ENCODE results near the gene GLIPR1.
"Not testable (repeated sequence)": the region's sequence is repeated elsewhere in the genome, so short reads cannot be mapped to it uniquely, and the experiment has no call there.

GLIPR1 gene

DNA sequence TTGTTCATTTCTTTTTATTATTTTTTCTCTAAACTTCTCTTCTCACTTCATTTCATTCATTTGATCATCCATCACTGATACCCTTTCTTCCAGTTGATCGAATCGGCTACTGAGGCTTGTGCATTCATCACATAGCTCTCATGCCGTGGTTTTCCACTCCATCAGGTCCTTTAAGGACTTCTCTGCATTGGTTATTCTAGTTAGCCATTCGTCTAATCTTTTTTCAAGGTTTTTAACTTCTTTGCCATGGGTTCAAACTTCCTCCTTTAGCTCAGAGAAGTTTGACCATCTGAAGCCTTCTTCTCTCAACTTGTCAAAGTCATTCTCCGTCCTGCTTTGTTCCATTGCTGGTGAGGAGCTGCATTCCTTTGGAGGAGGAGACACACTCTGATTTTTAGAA is 41.6 kb downstream of the GLIPR1 start:
- not testable (repeated sequence) for DNase-seq

DNA sequence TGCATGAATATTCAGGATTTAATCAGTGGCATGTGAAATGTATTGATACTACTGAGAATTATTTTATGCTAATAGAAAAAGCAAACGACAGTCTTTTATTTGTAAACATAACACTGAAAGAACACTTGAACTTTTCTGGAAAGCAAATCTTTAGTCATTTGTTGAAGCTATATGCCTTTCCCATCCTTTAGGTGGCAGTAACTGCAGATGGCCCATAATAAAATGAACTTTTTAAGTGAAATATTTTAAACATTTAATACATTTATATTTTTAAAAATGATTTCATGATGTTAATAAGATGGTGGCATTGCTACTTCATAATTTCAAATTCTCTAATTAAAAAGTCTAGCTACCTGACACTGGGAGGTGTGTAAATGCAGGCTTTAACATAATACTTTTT is 44.7 kb downstream of the GLIPR1 start:
- no peak for DNase-seq

DNA sequence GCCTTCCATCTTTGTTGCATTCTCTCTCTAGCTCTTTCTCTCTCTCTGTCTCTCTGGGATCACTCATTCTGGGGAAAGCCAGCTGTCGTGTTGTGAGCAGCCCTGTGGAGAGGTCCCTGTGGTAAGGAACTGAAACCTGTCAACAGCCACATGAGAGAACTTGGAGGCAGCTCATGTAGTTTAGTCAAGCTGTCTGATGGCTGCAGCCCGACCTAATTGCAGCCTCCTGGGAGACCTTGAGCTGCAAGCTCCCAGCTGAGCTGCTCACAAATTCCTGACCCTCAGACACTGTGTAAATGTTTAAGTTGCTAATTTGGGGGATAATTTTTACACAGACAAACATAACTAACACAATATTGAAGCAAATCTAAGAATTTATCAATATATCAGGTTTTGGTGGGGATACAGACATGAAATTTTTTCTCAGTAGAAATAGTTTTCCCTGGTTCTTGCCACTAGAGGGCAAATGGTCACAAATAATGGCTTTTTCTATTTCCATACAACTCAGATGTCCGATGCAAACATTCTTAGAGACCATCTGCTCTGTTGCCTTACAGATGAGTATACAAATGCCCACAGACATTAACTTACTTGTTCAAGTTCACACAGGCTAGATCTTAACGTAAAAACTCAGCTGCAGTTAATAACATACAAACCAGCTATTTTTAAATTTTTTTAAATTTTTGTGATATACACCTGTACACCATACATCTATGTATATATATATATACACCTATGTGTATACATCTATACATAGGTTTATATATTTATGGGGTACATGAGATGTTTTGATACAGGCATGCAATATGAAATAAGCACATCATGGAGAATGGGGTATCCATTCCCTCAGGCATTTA is 46.3 kb downstream of the GLIPR1 start:
- peak in 1 of 2 donors; percentile 58 for DNase-seq

DNA sequence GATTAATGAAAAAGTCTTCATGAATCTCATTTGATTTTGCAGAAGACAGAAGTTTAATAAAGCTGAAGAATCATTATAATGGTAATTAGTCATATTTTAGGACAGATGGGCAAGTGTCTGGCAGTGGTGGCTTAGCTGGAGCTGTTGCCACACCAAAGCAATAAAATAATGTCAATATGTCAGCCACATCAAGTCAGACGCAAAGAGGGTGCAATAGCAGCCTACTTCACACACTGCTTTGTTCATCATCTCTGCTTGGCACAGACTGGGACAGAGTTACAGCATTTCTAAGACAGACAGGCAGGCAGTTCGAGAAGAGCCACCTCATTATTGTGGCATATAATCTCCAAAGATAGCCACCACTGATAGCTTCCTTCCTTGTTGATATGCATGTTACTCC is 47.7 kb downstream of the GLIPR1 start:
- DNase-seq: no peak

DNA sequence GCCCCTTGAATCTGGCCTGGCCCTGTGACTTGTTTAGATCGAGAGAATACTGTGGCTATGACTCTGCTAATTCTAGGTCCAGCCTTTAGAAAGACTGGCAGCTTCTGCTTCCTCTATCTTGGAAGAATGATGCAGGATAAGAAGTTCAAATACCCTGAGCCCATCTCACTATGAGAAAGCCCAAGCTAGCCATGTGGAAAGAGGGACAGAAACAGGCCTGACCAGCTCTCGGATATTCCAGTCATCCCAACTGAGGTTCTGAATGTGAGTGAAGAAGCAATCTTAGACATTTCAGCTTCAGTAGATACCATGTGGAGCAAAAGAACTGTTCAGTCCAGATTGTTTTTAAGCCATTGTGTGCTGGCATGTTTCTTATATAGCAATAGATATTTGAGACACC is 48.1 kb downstream of the GLIPR1 start:
- DNase-seq: no peak

DNA sequence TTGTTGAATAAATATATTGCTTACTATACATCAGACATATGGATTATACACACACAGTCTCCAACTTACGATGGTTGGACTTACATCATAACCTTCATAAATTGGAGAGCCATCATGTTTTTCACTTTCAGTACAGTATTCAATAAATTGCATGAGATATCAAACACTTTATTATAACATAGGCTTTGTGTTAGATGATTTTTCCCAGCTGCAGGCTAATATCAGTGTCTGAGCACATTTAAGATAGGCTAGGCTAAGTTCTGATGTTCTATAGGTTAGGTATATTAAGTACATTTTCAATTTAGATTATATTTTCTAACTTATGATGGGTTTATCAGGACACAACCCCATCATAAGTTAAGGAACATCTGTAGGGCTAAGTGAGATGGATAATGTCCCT is 48.8 kb downstream of the GLIPR1 start:
- DNase-seq: no peak

DNA sequence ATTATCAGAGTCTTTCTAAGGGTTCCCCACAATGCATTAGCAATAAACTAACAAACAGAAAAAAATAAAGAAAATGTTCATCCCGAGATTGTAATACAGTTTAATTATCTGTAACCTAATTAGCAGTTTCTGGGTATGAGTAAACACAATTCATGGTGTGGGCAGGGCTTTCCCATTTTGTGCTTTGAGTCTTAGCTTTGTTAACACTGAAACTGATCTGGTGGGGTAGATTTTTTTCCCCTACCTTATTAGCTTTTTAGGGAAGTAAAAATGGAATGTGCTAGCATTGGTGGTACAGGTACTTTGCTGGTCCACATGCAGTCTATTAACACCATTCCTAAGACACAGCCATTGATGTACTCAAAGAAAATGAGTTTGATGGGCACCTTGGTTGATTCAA is 49.3 kb downstream of the GLIPR1 start:
- no peak for DNase-seq

DNA sequence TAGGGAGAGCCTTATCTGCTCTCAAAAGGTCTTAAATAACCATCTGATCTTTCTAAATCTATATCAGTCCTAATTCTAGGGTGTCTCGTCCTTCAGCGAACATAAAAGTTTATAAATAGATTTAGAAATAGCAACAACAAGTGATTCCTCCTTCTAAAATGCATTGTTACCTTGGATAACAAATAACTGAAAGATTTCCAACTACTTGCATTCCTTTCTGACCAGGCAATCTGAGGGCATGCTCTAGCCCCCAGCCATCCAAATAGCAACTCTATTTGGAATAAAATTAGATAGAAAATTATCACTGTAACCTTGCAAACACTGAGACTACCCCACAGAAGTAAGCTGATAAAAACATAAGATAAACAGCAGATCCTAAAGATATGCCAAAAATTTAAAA is 52.7 kb downstream of the GLIPR1 start:
- no peak for DNase-seq

DNA sequence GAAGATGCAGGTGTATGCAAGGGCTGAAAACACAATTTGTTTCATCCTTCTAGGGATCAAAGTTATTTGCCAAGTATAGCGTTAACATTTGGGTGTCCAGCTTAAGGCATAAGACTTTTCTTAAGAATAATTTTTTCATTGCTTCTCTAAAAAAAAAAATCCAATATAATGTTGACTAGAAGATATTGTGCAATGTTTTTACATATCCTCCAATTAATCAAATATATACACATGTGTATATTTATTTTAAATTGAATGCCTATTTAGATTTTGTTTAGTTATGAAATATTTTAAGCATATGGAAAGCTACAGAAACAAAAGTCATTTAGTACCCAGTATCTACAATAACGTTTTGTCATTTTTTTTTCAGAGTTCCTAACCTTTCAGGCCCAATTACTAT is 59.3 kb downstream of the GLIPR1 start:
- no peak for DNase-seq

DNA sequence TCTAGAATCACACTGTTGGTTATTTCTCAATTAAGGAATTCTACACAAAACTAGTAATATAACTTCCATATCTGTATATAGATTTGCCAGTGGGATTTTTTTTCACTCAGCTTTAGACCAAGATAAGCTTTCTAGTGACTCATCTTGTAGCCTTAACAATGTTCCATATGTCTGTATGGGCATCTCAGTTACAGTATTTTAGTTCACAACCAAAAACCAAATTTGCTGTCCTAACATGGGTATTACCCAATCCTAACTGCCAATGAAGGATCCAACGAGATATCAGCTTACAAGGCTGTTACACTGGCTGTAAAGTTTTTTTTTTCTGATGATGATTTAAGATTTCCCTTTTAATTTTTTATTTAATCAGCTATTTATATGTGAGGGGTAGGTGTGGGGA is 62.4 kb downstream of the GLIPR1 start:
- DNase-seq: no peak

DNA sequence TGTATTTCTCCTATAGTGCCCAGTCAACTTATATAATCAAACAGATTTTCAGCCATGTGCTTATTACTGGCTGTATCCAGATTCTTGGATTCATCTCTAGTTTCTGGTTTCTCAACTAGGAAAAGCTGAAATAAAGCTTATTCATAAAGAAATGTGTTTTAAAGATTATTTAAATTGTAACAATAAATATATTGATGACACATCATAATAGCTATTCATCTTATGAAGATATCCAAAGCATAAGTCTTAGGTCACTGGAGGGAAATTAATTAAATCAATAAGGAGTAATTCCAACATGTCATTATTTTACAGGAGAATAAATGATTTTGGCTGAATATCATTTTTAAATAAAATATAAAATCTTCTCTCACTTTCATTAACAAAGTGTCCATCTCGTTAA is 63.0 kb downstream of the GLIPR1 start:
- DNase-seq: no peak

DNA sequence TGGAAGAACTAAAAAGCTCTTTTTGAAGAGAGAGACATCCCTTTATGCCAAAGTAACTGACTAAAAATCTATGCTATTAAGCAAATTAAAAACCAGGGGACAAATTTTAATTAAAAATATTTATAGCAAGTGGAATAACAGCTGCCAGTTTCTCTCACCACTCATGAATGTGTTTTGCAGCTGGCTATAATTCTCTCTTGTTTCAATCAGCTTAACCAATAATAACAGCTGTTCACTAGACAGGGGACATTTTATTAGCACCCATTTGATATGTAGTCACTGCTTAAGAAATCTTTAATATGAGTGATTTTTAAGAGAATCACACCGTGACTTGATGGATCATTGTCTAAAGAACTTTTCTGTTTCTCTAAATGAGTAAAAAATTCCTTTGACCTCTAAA is 65.1 kb downstream of the GLIPR1 start:
- no peak for DNase-seq

DNA sequence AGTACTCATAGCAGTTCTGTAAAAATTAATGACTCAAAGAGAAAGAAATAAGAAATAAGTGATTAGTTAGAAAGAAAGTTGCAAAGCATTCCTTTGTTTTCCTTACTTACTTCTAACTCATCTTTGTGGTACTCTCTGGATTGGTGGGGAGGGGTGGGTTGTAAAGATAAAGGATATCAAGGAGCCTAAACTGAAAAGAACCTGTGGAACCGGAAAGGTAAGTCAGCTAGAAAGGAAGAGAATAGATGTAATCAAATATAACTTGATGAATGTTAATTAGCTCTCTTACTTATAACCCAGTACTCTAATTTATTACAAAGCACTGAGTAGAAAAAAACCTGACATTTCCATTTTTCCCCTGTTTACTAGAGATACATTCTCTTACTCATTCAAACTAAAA is 68.3 kb downstream of the GLIPR1 start:
- DNase-seq: no peak

DNA sequence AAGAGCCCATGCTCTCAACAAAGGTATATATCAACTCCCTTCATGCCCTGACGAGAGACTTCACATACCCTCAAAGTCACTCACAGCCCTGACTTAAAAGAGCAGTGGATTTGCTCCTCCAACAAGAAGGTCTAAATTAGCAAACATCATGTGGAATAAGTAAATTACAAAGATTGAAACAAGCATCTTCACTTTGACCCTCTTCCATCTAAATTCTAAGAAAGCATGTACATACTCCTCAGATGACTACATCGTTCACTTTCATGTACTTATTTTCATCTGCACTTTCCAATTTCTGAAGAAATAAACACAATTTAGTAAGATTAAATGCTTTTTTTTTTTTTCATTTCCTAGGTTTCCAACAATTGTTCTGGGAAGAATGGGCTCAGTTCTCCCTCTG is 69.4 kb downstream of the GLIPR1 start:
- DNase-seq: no peak

DNA sequence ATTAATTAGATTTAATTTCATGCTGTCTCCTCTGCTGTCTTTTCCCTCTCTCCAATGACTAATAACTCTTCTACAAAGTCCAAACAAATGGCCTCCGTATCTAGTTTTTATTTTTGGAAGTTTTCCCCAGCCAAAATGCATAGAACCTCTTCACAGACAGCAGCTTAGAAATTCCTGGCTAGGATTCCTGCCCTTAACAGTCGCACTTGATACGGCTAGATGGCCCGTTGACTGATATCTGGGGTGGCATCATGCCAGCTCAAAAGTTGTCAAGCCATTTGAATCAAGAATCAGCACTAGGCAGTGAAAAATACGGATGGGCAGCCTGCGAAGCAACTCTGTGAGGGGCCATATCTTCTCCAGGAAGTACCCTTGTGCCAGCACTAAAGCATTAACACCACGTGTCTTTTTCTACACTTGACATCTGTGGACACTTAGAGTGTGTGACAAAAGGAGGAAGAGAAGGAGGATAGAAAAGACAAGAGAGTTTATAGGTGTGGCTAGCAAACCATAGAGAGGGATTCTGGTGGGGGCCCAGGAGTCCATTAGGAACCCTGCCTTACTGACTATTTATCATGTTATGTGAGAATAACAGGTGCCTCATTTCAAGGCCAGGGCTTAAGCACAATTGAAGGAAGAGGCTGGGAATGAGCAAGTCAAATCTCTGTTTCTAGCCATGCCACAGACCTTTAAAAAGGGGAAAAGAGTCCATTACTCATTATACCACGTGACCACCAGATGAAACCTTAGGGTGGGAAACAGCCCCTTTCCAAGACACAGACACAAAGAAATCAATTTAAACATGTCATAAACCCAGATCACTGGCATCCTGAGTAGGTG is 70.1 kb downstream of the GLIPR1 start:
- no peak for DNase-seq

DNA sequence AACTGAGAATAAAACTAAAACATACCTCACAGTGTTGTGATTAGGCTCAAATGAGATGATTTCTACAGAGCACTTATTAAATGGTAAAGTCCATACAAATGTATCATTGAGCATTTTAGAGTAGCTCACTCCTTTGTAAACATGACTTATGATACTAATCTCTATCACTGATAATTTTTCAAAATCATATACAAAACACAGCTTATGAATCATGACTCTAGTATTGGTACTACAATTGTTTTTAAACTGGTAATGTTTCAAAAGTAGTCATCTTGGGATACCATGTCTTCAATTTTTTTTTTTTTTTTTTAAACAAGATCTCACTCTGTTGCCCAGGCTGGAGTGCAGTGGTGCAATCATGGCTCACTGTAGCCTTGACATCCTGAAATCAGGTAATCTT is 70.9 kb downstream of the GLIPR1 start:
- no peak for DNase-seq

DNA sequence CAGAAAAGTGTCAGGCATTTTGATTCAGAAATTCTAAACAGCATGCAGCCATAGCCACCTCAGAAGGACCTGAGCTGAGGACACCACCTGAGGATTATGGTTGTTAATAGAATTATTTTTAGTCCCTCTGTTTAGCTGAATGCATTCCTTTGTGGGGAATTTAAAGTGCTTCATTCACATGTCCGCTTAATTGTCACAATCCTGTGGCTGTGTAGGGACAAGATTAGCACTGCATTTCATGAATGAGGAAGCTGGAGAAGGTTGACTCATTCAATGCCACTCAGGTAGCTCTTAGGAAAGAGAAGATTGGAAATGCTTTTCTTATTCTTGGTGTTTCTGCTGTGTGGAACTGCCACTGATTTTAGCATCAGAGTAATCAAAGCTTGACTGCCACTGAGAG is 72.8 kb downstream of the GLIPR1 start:
- DNase-seq: no peak
